Activated CD8-positive, alpha-beta memory T cell treated with anti-CD3 and anti-CD28 coated beads for 36 hours (primary cell): ENCODE results near the gene LCN10. TPM values are rescaled to one million over a fixed set of nuclear protein-coding genes. Genes with fewer than 3 reads are reported as not detected.
"Not testable (repeated sequence)": the region's sequence is repeated elsewhere in the genome, so short reads cannot be mapped to it uniquely, and the experiment has no call there.

ENCODE experiments used
- CTCF ChIA-PET: fragments of 350-600 bp; sonication (Branson Sonifier 250); formaldehyde crosslinking; loops from one replicate; lab custom pipeline; 2021; ENCODE audit warnings: antibody characterized with exemption; lab: Charles Lee
- POLR2A ChIA-PET: fragments of 350-600 bp; sonication (Branson Sonifier 250); formaldehyde crosslinking; loops from one replicate; lab custom pipeline; 2021; ENCODE audit warnings: antibody characterized with exemption; lab: Charles Lee
- total RNA-seq, 2 experiments: library from RNA; stranded (reverse); gene quantifications; one replicate each; pipeline ENCODE4 v1.2.3, GENCODE V29; 2021

The LCN10 gene
- total RNA-seq = 1 to 10 TPM; 1.1 to 1.6 TPM

DNA sequence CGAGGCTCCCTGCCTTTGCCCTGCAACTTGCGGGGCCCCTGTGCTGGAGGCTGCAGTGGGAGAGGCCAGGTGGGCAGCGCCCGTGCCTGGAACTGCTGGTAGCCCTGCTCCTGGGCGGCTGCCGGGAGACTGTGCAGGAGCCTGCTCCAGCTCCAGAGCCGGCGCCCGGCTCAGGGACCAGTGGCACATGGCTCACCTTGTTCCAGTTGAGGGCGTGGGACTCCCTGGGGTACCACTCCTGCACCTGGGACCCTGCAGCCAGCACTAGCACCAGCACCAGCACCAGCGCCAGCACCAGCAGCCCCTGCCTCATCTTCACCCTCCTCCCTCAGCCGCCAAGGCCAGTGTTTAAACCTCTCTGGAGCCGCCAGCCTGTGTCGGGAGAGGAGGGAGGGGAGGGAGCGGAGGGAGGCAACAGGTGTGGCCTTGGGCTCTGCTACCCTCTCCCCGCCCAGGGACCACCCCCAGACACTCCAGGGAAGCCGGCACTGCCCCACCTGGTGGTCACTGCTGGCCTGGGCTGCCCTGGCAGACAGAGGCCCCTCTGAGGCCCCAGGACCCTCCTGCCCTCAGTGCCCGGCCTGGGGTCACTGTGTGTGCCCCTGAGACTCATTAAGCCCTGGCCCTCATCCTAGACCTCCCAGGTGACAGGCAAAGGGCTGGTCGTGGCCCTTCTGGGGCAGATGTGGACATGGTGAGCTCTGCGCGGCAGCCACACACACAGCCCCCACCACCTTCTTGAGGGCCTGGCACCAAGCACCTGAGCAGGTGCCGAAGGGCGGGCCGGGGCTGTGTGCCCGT lies at the start of gene LCN10:
TSS of gene LCN10 (minus strand) at position 350 of the 801 bp plus-strand sequence. CDS start at position 313, 37 bp downstream.
- ChIA-PET CTCF (interaction anchor here (2.4 kb wide), 1 partner anchor 15 kb away, joined by 8 read pairs; no protein-coding TSS in a partner anchor), POLR2A (no interaction called here)

DNA sequence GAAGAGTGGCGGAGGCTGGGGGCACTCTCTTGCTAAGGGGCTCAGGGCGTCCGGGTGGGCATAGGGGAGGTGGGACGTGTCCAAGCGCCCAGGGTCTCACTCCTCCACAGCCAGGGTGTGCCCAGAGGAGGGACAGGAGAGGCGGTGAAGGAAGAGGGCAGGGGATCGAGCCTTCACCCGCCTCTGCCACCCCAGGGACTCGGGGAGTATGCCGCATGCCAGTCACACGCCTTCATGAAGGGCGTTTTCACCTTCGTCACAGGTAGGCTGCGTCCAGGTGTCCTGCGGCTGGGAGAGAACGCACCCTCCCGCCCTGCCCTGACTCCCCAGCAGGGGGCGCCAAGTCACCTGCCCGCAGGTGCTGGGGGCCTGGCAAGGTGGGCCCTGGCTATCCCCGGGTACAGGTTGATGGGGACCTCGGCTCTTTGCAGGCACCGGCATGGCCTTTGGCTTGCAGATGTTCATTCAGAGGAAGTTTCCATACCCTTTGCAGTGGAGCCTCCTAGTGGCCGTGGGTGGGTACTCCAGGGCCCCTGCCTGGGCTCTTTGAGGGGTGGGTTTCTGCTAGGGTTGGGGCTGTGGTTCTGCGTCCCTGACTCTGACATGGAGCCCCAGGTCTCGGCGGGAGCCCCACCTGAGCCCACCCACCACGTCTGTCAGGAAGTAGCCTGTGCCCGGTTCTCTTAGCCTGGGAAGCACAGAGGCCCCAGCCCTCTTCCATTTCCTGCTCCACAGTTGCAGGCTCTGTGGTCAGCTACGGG lies 49.0 kb upstream of the LCN10 start:
- CTCF ChIA-PET = interaction anchor here (0.6 to 1.6 kb wide), 13 partner anchors 11 to 278 kb away, joined by 3 to 7 read pairs (median 3); partner anchors contain the start of gene FBXW5
- POLR2A ChIA-PET = interaction anchor here (0.6 kb wide), 1 partner anchor 117 kb away, joined by 3 read pairs; no protein-coding TSS in a partner anchor

DNA sequence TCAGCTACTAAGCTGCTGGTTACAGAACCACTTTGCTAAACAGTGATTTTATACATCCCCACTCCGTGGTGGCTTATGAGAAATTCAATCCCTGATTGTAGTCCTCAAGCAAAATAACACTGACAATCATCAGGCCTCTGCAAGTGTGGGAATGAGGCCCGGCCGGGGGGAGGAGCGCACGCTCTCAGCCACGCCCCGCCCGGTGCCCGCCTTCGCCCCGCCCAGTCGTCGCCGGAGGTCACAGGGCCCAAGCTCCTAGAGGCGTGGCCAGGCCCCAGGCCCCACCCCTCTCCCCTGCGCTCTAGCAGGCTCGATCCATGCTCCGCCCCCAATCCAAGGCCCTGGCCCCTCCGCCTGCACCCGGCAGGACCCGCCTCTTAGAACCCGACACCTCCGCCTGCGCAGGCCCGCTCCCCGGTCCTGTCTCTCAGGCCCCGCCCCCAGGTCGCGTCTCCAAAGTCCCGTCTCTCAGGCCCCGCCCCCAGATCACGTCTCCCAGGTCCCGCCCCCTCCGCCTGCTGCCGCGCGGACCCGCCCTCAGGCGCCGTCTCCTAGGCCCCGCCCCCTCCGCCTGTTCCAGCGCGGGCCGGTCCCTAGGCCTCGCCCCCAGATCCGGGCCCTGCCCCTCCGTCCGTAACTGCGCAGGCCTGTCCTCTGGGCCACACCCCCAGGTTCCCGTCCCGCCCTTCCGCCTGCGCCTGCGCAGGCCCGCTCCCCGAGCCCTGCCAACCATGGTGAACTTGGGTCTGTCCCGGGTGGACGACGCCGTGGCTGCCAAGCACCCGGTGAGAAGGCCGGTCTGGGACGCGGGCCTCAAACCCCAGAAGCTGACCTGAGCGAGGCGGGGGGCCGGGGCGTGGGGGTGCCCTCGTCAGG lies 48.1 kb upstream of the LCN10 start, which contains the start of gene TMEM141:
TSS of gene TMEM141 (plus strand) at position 705 of the 876 bp plus-strand sequence. CDS start at position 732, 27 bp downstream.
- POLR2A ChIA-PET = interaction anchor here (0.6 to 1.0 kb wide), 2 partner anchors 118 to 295 kb away, joined by 3 to 4 read pairs; partner anchors contain the start of gene MAN1B1

DNA sequence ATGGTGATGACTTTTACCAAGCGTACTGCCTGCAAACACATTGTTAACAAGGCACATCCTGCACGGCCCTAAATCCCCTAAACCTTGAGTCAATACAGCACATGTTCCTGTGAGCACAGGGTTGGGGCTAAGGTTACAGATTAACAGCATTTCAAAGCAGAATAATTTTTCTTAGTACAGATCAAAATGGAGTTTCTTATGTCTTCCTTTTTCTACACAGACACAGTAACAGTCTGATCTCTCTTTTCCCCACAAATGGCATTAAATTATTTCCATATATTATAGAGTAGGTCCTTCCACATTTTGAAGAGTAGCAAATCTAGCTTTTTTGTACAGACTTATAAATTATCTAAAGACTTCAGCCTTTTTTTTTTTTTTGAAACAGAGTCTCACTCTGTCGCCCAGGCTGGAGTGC lies 46.8 kb upstream of the LCN10 start:
- ChIA-PET POLR2A (interaction anchor here (0.7 kb wide), 1 partner anchor 431 kb away, joined by 4 read pairs; no protein-coding TSS in a partner anchor), CTCF (interaction anchor here (1.1 to 1.2 kb wide), 3 partner anchors 246 to 279 kb away, joined by 3 to 4 read pairs (median 4); partner anchors contain the start of gene NPDC1)

More for the DNA sequence above, 48.1 kb upstream of the LCN10 start, which contains the start of gene TMEM141:
- CTCF ChIA-PET = interaction anchor here (0.6 to 1.5 kb wide), 6 partner anchors 52 to 277 kb away, joined by 3 to 5 read pairs (median 4); no protein-coding TSS in a partner anchor

DNA sequence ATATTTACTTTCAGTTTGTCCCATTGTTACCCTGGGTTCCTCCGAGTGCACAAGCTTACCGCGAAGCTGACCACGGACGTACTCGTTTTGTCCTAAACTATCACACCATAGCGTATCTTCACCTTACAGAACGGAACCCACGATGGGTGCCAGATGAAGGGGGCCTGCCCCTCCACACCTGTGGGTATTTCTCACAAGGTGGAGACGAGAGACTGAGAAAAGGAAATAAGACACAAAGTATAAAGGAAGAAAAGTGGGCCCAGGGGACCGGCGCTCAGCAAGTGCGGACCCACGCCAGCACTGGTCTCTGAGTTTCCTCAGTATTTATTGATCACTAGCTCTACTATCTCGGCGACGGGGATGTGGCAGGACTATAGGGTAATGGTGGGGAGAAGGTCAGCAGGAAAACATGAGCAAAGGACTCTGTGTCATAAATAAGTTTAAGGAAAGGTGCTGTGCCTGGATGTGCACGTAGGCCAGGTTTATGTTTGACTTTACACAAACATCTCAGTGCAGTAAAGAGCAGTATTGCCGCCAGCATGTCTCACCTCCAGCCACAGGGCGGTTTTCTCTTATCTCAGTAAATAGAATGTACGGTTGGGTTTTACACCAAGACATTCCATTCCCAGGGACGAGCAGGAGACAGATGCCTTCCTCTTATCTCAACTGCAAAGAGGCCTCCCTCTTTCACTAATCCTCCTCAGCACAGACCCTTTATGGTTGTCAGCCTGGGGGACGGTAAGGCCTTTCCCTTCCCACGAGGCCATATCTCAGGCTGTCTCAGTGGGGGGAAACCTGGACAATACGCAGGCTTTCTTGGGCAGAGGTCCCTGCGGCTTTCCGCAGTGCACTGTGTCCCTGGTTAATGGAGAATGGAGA lies 46.1 kb upstream of the LCN10 start:
- CTCF ChIA-PET = interaction anchor here (0.6 to 3.8 kb wide), 8 partner anchors 11 to 258 kb away, joined by 3 to 23 read pairs (median 4); partner anchors contain the start of genes FUT7, LCN8, NPDC1 and PAXX
- POLR2A ChIA-PET = interaction anchor here (0.7 kb wide), 1 partner anchor 432 kb away, joined by 4 read pairs; no protein-coding TSS in a partner anchor

DNA sequence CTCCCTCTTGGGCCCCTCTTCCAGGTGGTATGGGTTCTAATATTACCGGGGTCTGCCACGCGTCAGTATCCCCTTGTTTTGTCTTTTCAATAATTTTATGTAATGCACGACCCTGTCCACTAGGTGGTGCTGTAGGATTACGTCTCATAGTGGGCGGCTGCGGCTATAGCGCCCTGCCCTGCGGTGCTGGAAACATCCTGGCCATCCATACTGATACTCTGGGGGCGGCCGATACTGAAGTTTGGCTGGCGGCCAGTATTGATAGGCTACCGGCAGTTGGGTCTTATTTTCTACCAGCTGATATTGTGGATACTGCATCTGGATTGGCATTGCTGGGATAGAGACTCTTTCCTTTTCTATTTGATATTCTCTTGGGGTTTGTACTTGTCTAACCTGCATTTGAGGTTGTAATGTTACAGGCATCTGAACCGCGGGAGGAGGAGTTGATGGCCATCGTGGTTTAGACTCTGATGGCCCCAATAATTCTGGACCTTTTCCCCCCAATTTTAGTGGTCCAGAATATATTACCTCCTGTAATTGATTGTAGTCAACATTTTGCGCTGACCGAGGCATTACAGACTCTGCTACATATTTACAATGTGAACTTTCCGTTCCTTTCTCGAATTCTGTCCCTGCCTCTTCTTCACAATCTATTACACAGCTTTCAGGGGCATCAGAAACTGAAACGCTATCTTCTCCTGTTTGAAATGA lies 45.1 kb upstream of the LCN10 start:
- ChIA-PET POLR2A (interaction anchor here (0.6 kb wide), 1 partner anchor 259 kb away, joined by 3 read pairs; no protein-coding TSS in a partner anchor), CTCF (interaction anchor here (0.7 to 3.8 kb wide), 13 partner anchors 10 to 436 kb away, joined by 3 to 23 read pairs (median 3); partner anchors contain the start of genes CLIC3, FUT7, LCN8 and PAXX)

DNA sequence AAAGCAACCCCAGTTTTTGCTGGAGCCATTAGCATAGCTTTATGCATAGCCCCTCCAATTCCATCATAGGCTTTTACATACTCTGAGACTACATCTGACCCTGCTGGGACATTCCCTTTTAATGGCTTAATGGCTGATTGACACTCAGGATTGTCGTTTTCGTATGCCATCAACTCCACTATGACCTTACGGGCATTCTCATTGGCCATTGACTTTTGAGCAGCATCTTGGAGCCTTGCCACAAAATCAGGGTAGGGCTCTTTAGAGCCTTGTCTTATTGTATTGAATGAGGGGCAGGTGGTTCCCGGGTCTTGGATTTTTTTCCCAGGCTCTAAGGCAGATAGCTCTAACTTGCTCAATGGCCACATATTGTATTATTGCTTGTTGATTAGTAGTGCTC lies 44.2 kb upstream of the LCN10 start:
- POLR2A ChIA-PET = not testable (repeated sequence)
- CTCF ChIA-PET = interaction anchor here (0.7 to 3.8 kb wide), 9 partner anchors 9 to 437 kb away, joined by 3 to 23 read pairs (median 3); partner anchors contain the start of genes CLIC3 and FUT7

DNA sequence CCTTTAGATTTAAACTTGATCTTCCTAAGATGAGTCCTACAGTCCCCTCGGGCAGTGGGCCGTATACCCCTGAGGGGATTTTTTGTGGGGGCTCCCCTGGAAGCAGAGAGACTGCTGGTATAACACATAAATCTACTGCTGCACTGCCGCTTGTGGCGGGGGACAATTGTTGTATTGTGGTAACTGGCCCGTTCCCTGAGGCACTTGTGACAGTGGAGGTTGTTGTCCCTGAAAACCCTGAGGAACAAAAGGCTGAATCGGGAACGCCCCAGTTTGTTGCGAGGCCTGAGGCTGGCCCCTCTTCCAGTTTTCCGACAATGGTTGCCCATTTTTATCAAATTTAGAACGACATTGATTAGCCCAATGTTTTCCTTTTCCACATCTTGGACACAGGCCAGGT lies 43.7 kb upstream of the LCN10 start:
- POLR2A ChIA-PET = no interaction called here

DNA sequence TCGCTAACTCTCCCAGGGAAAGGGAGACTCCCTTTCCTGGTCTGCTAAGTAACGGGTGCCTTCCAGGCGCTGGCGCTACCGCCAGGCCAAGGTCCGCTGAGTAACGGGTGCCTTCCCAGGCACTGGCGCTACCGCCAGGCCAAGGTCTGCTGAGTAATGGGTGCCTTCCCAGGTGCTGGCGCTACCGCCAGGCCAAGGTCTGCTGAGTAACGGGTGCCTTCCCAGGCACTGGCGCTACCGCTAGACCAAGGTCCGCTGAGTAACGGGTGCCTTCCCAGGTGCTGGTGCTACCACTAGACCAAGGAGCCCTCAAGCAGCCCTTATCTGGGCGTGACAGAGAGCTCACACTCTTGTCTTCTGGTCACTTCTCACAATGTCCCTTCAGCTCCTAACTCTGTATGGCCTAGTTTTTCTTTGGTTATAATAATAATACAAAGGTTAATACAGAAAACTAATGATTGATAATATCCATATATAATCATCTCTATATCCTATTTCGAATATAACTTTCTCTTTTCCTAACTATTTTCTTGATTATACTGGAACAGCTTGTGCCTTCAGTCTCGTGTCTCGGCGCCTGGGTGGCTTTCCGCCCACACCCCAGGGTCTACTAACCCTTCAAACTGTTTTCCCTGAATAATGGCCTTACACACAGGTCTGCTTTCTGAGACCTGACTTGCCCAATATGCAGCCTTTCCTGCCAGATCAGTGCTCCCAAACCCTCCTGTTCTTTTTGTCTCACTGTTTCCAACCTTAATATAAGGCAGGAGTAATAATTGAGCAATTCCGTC lies 43.0 kb upstream of the LCN10 start:
- POLR2A ChIA-PET = not testable (repeated sequence)
- CTCF ChIA-PET = interaction anchor here (1.1 to 3.8 kb wide), 5 partner anchors 16 to 249 kb away, joined by 3 to 23 read pairs (median 3); no protein-coding TSS in a partner anchor

More for the DNA sequence above, 43.7 kb upstream of the LCN10 start:
- CTCF ChIA-PET = interaction anchor here (1.1 to 3.8 kb wide), 6 partner anchors 20 to 248 kb away, joined by 3 to 23 read pairs (median 3); partner anchors contain the start of gene FUT7

DNA sequence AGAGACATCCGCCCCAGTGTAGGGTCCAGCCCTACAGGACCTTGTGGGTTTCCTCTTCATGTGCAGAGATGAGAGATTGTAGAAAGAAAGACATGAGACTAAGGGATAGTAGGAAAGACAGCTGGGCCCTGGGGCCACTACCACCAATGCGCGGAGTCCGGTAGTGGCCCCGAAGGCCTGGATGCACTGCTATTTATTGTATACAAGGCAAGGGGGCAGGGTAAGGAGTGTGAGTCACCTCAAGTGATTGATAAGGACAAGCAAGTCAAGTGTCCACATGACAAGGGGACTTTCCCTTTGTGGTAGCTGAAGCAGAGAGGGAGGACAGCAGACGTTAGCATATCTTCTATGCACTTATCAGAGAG lies 42.2 kb upstream of the LCN10 start:
- ChIA-PET POLR2A (no interaction called here), CTCF (interaction anchor here (1.5 to 3.8 kb wide), 3 partner anchors 16 to 250 kb away, joined by 3 to 23 read pairs (median 4); no protein-coding TSS in a partner anchor)

DNA sequence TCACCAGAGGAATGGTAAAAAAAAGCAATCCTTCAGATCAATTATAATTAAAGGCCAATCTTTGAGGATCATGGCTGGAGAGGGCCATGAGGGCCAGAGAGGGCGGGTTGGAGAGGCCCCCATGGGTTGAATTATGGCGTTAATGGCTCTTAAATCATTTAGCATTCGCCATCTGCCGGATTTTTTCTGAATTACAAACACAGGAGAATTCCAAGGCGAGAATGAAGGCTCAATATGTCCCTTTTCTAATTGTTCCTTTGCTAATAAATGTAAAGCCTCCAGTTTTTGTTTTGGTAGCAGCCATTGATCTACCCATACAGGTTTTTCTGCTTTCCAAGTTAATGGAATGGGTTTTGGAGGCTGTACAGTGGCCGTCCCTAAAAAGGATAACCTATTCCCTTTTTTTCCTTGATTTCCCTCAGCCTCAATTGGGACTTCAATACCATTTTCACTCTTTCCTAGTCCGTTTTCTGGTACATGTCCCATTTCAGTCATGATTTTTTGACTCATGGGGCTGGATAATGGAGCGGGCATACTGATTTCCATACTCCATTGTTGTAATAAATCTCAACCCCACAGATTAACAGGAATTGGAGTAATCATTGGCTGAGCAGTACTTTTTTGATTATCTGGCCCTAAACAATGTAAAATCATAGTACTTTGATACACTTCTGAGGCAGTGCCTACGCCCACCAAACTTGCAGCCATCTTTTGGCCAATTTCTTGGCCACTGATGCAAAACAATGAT lies 41.7 kb upstream of the LCN10 start:
- ChIA-PET POLR2A (no interaction called here), CTCF (interaction anchor here (0.9 to 1.6 kb wide), 2 partner anchors 15 to 26 kb away, joined by 3 to 4 read pairs; partner anchors contain the start of gene LCN8)

DNA sequence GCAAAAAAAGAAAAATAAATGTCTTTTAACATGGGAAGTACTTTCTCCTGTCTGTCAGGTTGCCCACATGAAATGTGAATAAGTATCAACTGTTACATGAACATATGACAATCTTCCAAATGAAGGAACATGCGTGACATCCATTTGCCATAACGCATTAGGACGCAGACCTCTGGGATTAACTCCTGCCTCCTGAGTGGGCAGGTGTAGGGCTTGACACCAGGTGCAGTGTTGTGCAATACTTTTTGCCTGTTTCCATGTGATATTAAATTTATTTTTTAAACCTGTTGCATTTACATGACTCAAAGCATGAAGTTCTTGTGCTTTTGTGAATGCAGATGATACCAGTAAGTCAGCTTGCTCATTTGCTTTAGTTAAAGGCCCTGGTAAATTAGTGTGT lies 39.7 kb upstream of the LCN10 start:
- ChIA-PET POLR2A (no interaction called here), CTCF (no interaction called here)

DNA sequence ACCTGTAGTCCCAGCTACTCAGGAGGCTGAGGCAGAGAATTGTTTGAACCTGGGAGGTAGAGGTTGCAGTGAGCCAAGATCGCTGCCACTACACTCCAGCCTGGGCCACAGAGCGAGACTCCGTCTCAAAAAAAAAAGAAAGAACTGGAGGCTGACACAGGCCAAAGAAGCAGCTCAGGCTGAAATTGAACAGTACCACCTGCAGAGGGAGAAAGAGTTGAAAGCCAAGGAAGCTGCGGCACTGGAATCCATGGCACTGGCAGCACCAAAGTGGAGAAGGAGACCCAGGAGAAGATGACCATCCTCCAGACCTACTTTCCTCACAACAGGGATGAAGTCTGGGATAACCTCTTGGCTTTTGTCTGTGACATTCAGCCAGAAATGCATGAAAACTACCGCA lies 37.1 kb upstream of the LCN10 start:
- CTCF ChIA-PET = interaction anchor here (0.6 to 1.1 kb wide), 2 partner anchors 9 to 288 kb away, joined by 4 to 5 read pairs; no protein-coding TSS in a partner anchor
- POLR2A ChIA-PET = no interaction called here

DNA sequence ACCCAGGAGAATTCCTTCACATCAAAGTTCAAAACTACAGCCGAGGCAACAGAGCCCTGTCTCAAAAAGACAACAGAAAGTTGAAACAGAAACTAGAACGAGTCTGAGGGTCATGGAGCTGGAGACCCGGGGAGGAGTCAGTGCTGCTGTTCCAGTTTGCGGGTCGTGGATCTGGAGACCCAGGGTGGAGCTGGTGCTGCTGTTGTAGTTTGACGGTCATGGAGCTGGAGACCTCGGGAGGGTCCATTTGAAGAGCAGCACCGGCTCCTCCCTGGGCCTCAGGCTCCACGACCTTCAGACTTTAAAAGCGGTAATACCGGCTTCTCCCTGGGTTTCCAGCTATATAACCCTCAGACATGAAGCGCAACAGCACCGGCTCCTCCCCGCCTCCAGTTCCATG lies 34.6 kb upstream of the LCN10 start:
- POLR2A ChIA-PET = interaction anchor here (0.5 kb wide), 1 partner anchor 293 kb away, joined by 7 read pairs; the partner anchor contains the start of gene SAPCD2
- CTCF ChIA-PET = interaction anchor here (0.6 to 2.0 kb wide), 4 partner anchors 9 to 65 kb away, joined by 3 to 7 read pairs (median 4); partner anchors contain the start of gene AJM1
